Spleen (tissue), 11 donors: ENCODE data around the gene THSD7A. TPM values are rescaled to one million over a fixed set of nuclear protein-coding genes. Genes with fewer than 3 reads are reported as not detected.

Experiments used
- DNase-seq: peaks from one replicate; pipeline ENCODE4 v3.0.0-alpha.2; 2020
- H3K27ac ChIP-seq, 8 donors: fragments of 200-600 bp; sonication (generic) in 7 of 8; 1 replicate in 4 of 8; 2 replicates in 4 of 8; pipeline versions ENCODE4 v1.5.0 to v1.8.0; 2016 to 2021; ENCODE audit warnings: inconsistent platforms in 4 of 8, mild to moderate bottlenecking in 4 of 8, moderate library complexity in 1 of 8
- H3K27me3 ChIP-seq, 7 donors: fragments of 200-600 bp; sonication (generic) in 6 of 7; replicated peaks in 1 of 7; 1 replicate in 4 of 7; 2 replicates in 3 of 7; pipeline versions ENCODE4 v1.5.0 to v1.8.0; 2016 to 2021; ENCODE audit warnings: inconsistent platforms in 3 of 7, mild to moderate bottlenecking in 1 of 7
- H3K36me3 ChIP-seq, 6 donors: fragments of 200-600 bp; sonication (generic) in 5 of 6; 1 replicate in 4 of 6; 2 replicates in 2 of 6; pipeline versions ENCODE4 v1.5.0 to v1.8.0; 2016 to 2021; ENCODE audit warnings: inconsistent platforms in 2 of 6
- H3K4me1 ChIP-seq, 6 donors: fragments of 200-600 bp; sonication (generic) in 5 of 6; 1 replicate in 3 of 6; 2 replicates in 3 of 6; pipeline versions ENCODE4 v1.5.0 to v1.8.0; 2016 to 2021; ENCODE audit warnings: inconsistent platforms in 3 of 6
- H3K4me3 ChIP-seq, 8 donors: fragments of 200-600 bp; sonication (generic) in 7 of 8; 1 replicate in 4 of 8; 2 replicates in 4 of 8; pipeline versions ENCODE4 v1.5.0 to v1.8.0; 2016 to 2021; ENCODE audit warnings: inconsistent platforms in 4 of 8, mild to moderate bottlenecking in 4 of 8, moderate library complexity in 2 of 8
- H3K9me3 ChIP-seq, 8 donors: fragments of 200-600 bp; sonication (generic) in 7 of 8; 1 replicate in 4 of 8; 2 replicates in 4 of 8; pipeline versions ENCODE4 v1.5.0 to v1.8.0; 2016 to 2021; ENCODE audit warnings: inconsistent platforms in 4 of 8
- CTCF ChIP-seq, 11 experiments: fragments of 200-600 bp in 7 of 11; fragments of 450-650 bp in 4 of 11; sonication (generic) in 4 of 11; IDR thresholded peaks in 8 of 11; conservative IDR thresholded peaks in 3 of 11; 1 replicate in 7 of 11; 2 replicates in 4 of 11; pipeline versions ENCODE4 v1.4.0 to v1.8.0; 2016 to 2021; ENCODE audit warnings: antibody characterized with exemption in 11 of 11, inconsistent platforms in 4 of 11, mild to moderate bottlenecking in 1 of 11
- POLR2A ChIP-seq, 3 donors: fragments of 450-650 bp; IDR thresholded peaks; one replicate each; pipeline ENCODE4 v1.5.1; 2017; ENCODE audit warnings: antibody characterized with exemption in 3 of 3, mild to moderate bottlenecking in 1 of 3
- POLR2AphosphoS5 ChIP-seq, 3 donors: sonication (generic); formaldehyde crosslinking; IDR thresholded peaks; one replicate each; pipeline ENCODE4 v1.5.1; 2017; ENCODE audit warnings: antibody characterized with exemption in 3 of 3
- WGBS, 5 donors: extraction: QIAGEN DNeasy Blood & Tissue Kit in 3 of 5; methylation state at CpG; one replicate each; pipeline versions ENCODE4 v1.1.5 to v1.1.7; 2013 to 2018; 5-methylcytosine and 5-hydroxymethylcytosine counted together
- intact Hi-C: fragments of 100-400 bp; cut with DNase I; formaldehyde crosslinking; loops from one replicate; pipeline ENCODE4 v1.15.0; 2023; ENCODE audit warnings: low total_unique reads
- polyA plus RNA-seq, 3 donors: library from polyadenylated mRNA; stranded (reverse); fragments of 200-250 nt; gene quantifications; one replicate each; pipeline ENCODE4 v1.2.1, GENCODE V29; 2013
- total RNA-seq, 7 donors: library from RNA; depleted of rRNA in 3 of 7; stranded (reverse); fragments of >200 nt in 3 of 7; fragmentation: NEBNext Ultra II Directional in 4 of 7; extraction: Animal tissue kit (Norgen Biotek cat#: 25700) in 4 of 7; gene quantifications; one replicate each; pipeline versions ENCODE4 v1.1.0 to v1.2.1, GENCODE V29; 2016 to 2021
- donor health status: healthy with polysubstance abuse.
- donor health status: DM: no; HTN: no; CAD: no; lungs with moderate emphysema.
- donor health status: DM: no; HTN: no; CAD: no.
- donor health status: Bipolar disorder and iron deficiency.
- donor health status: healthy.
- donor health status: DM: no; HTN: no; CAD: no.
- donor health status: DM: yes; HTN: yes; CAD: no.

The THSD7A gene
- total and polyA plus RNA-seq, 10 donors = 0.29 to 8.7 (median 4.2) TPM

- no peaks in the 10 kb centered on the region for H3K4me1 ChIP-seq
- no peaks in the 10 kb centered on the region for H3K27me3 ChIP-seq
- no peaks in the 10 kb centered on the region for H3K36me3 ChIP-seq
- no peak for DNase-seq
- intact Hi-C loops = no loop called here
- no peak overlapping the region for H3K27ac ChIP-seq
- H3K9me3 ChIP-seq = no peaks in the 10 kb centered on the region
- H3K4me3 ChIP-seq = no peak overlapping the region
- WGBS, 5 donors = 81 to 94% (median 84%) methylated on average over 3 of the region's 3 CpGs
- TF ChIP-seq POLR2AphosphoS5 (IDR thresholded peaks at IDR 0.05) (no peak), CTCF (IDR thresholded peaks at IDR 0.05 in 8 of 11, conservative IDR thresholded peaks at IDR 0.05 in 3 of 11) (no peak), POLR2A (IDR thresholded peaks at IDR 0.05) (no peak)
Observed at GRCh38 chr7:11648101-11648500, 183.9 kb downstream of the THSD7A start.

- H3K9me3 ChIP-seq = no peaks in the 10 kb centered on the region
- TF ChIP-seq CTCF (IDR thresholded peaks at IDR 0.05 in 8 of 11, conservative IDR thresholded peaks at IDR 0.05 in 3 of 11) (no peak), POLR2A (IDR thresholded peaks at IDR 0.05) (no peak), POLR2AphosphoS5 (IDR thresholded peaks at IDR 0.05) (no peak)
- no peaks in the 10 kb centered on the region for H3K27me3 ChIP-seq
- no peak overlapping the region for H3K4me3 ChIP-seq
- H3K36me3 ChIP-seq = no peaks in the 10 kb centered on the region
- H3K27ac ChIP-seq = no peak overlapping the region
- no peaks in the 10 kb centered on the region for H3K4me1 ChIP-seq
- intact Hi-C loops = no loop called here
- no peak for DNase-seq
- WGBS, 5 donors = 68 to 86% (median 74%) methylated on average over 2 of the region's 2 CpGs
Observed at GRCh38 chr7:11642841-11643240, 189.2 kb downstream of the THSD7A start.

GRCh38 chr7:11642276-11642675, 189.7 kb downstream of the THSD7A start:
- Histone ChIP-seq H3K36me3 (no peaks in the 10 kb centered on the region), H3K4me1 (no peaks in the 10 kb centered on the region), H3K4me3 (no peak overlapping the region), H3K9me3 (no peaks in the 10 kb centered on the region), H3K27ac (no peak overlapping the region), H3K27me3 (no peaks in the 10 kb centered on the region)
- no peak for TF ChIP-seq CTCF (IDR thresholded peaks at IDR 0.05 in 8 of 11, conservative IDR thresholded peaks at IDR 0.05 in 3 of 11)
- TF ChIP-seq POLR2A (IDR thresholded peaks at IDR 0.05) = no peak
- TF ChIP-seq POLR2AphosphoS5 (IDR thresholded peaks at IDR 0.05) = no peak
- intact Hi-C loops = no loop called here
- DNase-seq = no peak

- DNase-seq = no peak
- intact Hi-C loops = no loop called here
- WGBS, 5 donors = 51 to 69% (median 58%) methylated on average over 4 of the region's 4 CpGs
- Histone ChIP-seq H3K4me1 (no peaks in the 10 kb centered on the region), H3K27me3 (no peaks in the 10 kb centered on the region), H3K36me3 (no peaks in the 10 kb centered on the region), H3K9me3 (no peaks in the 10 kb centered on the region), H3K4me3 (no peak overlapping the region), H3K27ac (no peak overlapping the region)
- TF ChIP-seq POLR2AphosphoS5 (IDR thresholded peaks at IDR 0.05) = no peak
- TF ChIP-seq CTCF (IDR thresholded peaks at IDR 0.05 in 8 of 11, conservative IDR thresholded peaks at IDR 0.05 in 3 of 11) = no peak
- TF ChIP-seq POLR2A (IDR thresholded peaks at IDR 0.05) = no peak
Observed at GRCh38 chr7:11638011-11638774, 193.8 kb downstream of the THSD7A start.
